Breast epithelium (tissue), 4 donors: ENCODE results near the gene RNF41. TPM values are rescaled to one million over a fixed set of nuclear protein-coding genes. Genes with fewer than 3 reads are reported as not detected.
A peak's percentile ranks its signal among the peaks of the same experiment; 100 is the strongest.

ENCODE experiments used
- DNase-seq, 2 donors: peaks; one replicate each; pipeline ENCODE4 v3.0.0-alpha.2; 2019; ENCODE audit warnings: low spot score in 2 of 2
- H3K27ac ChIP-seq, 2 donors: fragments of 200-600 bp; sonication (generic) in 1 of 2; one replicate each; pipeline ENCODE4 v1.5.1; 2016 to 2019; ENCODE audit warnings: mild to moderate bottlenecking in 1 of 2
- H3K27me3 ChIP-seq, 2 donors: fragments of 200-600 bp; sonication (generic) in 1 of 2; one replicate each; pipeline versions ENCODE4 v1.5.1 to v1.6.0; 2017 to 2019; ENCODE audit warnings: control low read depth in 1 of 2, mild to moderate bottlenecking in 1 of 2
- H3K36me3 ChIP-seq: fragments of 200-600 bp; one replicate; pipeline ENCODE4 v1.5.1; 2019
- H3K4me1 ChIP-seq, 2 donors: fragments of 200-600 bp; sonication (generic); one replicate each; pipeline ENCODE4 v1.5.1; 2016 to 2019; ENCODE audit warnings: control low read depth in 1 of 2
- H3K4me3 ChIP-seq, 3 donors: fragments of 200-600 bp; sonication (generic); 1 replicate in 2 of 3; 2 replicates in 1 of 3; pipeline ENCODE4 v1.5.1; 2016 to 2019; ENCODE audit warnings: mild to moderate bottlenecking in 3 of 3, moderate library complexity in 2 of 3
- H3K9me3 ChIP-seq, 2 donors: fragments of 200-600 bp; sonication (generic) in 1 of 2; one replicate each; pipeline ENCODE4 v1.5.1; 2016 to 2019; ENCODE audit warnings: control low read depth in 1 of 2
- CTCF ChIP-seq, 3 donors: fragments of 450-650 bp; IDR thresholded peaks; one replicate each; pipeline ENCODE4 v1.5.1; 2016 to 2017; ENCODE audit warnings: antibody characterized with exemption in 3 of 3, mild to moderate bottlenecking in 3 of 3, moderate library complexity in 3 of 3
- POLR2A ChIP-seq: fragments of 450-650 bp; IDR thresholded peaks from one replicate; pipeline ENCODE4 v1.6.1; 2016; ENCODE audit warnings: antibody characterized with exemption, mild to moderate bottlenecking, moderate library complexity
- POLR2AphosphoS5 ChIP-seq, 3 donors: sonication (generic); formaldehyde crosslinking; IDR thresholded peaks; one replicate each; pipeline ENCODE4 v1.6.1; 2017; ENCODE audit warnings: antibody characterized with exemption in 3 of 3
- intact Hi-C: fragments of 100-400 bp; cut with DNase I; formaldehyde crosslinking; loops from one replicate; pipeline ENCODE4 v1.15.1; 2023; ENCODE audit warnings: low total_unique reads
- total RNA-seq, 3 donors: library from RNA; depleted of rRNA; stranded (reverse); fragments of >200 nt; gene quantifications; one replicate each; pipeline ENCODE4 v1.1.0, GENCODE V29; 2016

The RNF41 gene
- total RNA-seq, 3 donors from 2014 or later: 64.4 to 86.6 (median 81.3) TPM

GRCh38 chr12:56169229-56169759 lies 52.4 kb downstream of the RNF41 start:
- no peak overlapping the region for H3K4me3 ChIP-seq
- intact Hi-C loops: no loop called here
- DNase-seq: no peak
- H3K9me3 ChIP-seq: no peaks in the 10 kb centered on the region
- no peak overlapping the region for H3K27ac ChIP-seq
- no peak for TF ChIP-seq POLR2AphosphoS5 (IDR thresholded peaks at IDR 0.05)
- TF ChIP-seq CTCF (IDR thresholded peaks at IDR 0.05): no peak
- TF ChIP-seq POLR2A: no peak
- H3K27me3 ChIP-seq: no peaks in the 10 kb centered on the region
- peaks cover 20% of the 10 kb centered on the region for H3K36me3 ChIP-seq
- H3K4me1 ChIP-seq: no peaks in the 10 kb centered on the region

- H3K27ac ChIP-seq: peak overlapping the region in 1 of 2 donors; percentile 9
- H3K4me1 ChIP-seq: peaks cover 0 to 14% of the 10 kb centered on the region in 2 donors
- H3K27me3 ChIP-seq: no peaks in the 10 kb centered on the region
- H3K4me3 ChIP-seq: no peak overlapping the region
- no peak for TF ChIP-seq POLR2AphosphoS5 (IDR thresholded peaks at IDR 0.05)
- no peak for TF ChIP-seq CTCF (IDR thresholded peaks at IDR 0.05)
- TF ChIP-seq POLR2A: no peak
- DNase-seq: no peak
- H3K9me3 ChIP-seq: no peaks in the 10 kb centered on the region
- peaks cover 5% of the 10 kb centered on the region for H3K36me3 ChIP-seq
- intact Hi-C loops: no loop called here
Measured at GRCh38 chr12:56165369-56165768, 56.4 kb downstream of the RNF41 start.

GRCh38 chr12:56164345-56164729 lies 57.4 kb downstream of the RNF41 start:
- Histone ChIP-seq H3K27ac (no peak overlapping the region), H3K9me3 (no peaks in the 10 kb centered on the region), H3K4me3 (no peak overlapping the region), H3K27me3 (no peaks in the 10 kb centered on the region), H3K36me3 (peaks cover 5% of the 10 kb centered on the region), H3K4me1 (peaks cover 4 to 25% of the 10 kb centered on the region in 2 donors)
- no peak for DNase-seq
- intact Hi-C loops: no loop called here
- TF ChIP-seq POLR2AphosphoS5 (IDR thresholded peaks at IDR 0.05) (peak in 1 of 3 donors; percentile 34), POLR2A (no peak), CTCF (IDR thresholded peaks at IDR 0.05) (no peak)

GRCh38 chr12:56163533-56164344 lies 58.0 kb downstream of the RNF41 start:
- Histone ChIP-seq H3K36me3 (peaks cover 5% of the 10 kb centered on the region), H3K4me1 (peaks cover 4 to 25% of the 10 kb centered on the region in 2 donors), H3K27me3 (no peaks in the 10 kb centered on the region), H3K9me3 (no peaks in the 10 kb centered on the region), H3K27ac (peak overlapping the region in 1 of 2 donors; percentile 43), H3K4me3 (no peak overlapping the region)
- intact Hi-C loops: no loop called here
- no peak for TF ChIP-seq CTCF (IDR thresholded peaks at IDR 0.05)
- peak in 1 of 3 donors; percentile 8 for TF ChIP-seq POLR2AphosphoS5 (IDR thresholded peaks at IDR 0.05)
- no peak for TF ChIP-seq POLR2A
- no peak for DNase-seq
